ENCODE results near the gene BANK1.
A peak's percentile ranks its signal among the peaks of the same experiment; 100 is the strongest.

BANK1 gene

DNA sequence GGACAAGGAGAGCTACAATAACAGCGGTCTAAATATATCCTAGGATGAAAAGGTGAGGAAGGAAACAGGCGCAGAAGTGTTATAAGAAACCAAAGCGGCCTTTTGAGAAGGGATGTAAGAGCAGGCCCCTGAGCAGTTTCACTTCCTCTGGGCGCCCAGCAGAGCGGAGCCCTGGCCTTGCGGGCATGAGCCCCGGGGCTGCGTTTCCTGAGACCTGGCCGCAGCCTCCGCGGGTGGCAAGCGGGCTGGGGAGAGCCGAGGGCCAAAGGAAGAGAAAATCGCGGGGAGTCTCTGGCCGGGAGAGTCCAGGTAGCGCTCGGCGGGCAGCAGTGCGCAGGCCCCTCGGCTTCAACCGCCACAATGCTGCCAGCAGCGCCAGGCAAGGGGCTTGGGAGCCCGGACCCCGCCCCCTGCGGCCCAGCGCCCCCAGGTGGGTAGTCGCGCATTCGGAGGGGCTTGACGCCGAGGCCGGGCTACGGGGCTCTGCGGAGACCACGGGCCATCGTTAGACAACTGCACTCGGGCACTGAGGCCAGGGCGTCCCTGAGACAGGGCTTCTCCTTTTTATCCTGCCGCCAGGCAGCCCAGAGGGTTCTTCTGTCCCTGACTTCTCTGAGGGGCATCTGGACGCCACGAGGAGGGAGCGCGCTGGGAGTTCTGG, at the start of gene BANK1:
Gene BANK1 (plus strand): TSS at position 210 of the 661 bp plus-strand sequence. CDS start 151 bp downstream, at position 361.
- peak; percentile 87 for DNase-seq

DNA sequence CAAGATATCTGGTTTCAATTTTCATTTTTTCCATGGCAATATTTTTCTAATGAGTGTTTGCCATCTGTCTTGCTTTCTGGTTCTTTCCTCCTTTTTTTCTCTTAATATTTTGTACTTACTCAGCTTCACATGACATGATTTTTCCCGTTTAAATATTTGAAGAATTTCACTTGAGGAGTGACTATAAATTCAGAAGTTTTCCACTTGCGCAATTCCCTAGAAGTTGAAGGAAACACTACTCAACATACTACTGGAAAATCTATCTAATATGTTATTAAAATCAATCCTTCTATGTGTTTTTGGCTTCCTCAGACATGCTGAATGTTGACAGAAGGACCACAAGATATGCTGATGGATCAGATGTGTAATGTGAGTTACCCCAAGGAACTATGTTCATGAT, 36.8 kb upstream of the BANK1 start:
- no peak for DNase-seq

GRCh38 chr4:101756181-101756580, 34.3 kb upstream of the BANK1 start:
- DNase-seq: no peak

DNA sequence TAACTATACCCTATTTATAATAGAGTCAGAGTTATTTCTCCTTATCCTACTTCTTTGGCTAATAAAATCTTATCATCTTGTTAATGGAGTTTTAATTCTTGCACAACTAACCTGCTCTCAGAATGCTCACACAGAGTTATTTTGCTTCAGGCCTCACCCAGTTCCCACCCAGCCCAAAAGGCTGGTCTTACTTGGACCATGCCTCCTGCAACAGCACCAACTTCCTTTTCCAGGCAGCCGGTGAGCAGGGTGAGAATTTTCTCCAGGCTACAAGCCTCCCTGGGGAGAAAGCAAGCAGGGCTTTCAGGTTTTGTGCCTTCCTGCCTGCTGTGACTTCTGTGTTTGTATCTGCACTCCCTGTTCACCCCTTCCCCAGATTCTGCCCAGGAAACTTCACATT, 29.1 kb upstream of the BANK1 start:
- DNase-seq: no peak

GRCh38 chr4:101762025-101762424, 28.5 kb upstream of the BANK1 start:
- DNase-seq: no peak

GRCh38 chr4:101762534-101762933, 28.0 kb upstream of the BANK1 start:
- DNase-seq: no peak

- DNase-seq: no peak
Observed at GRCh38 chr4:101763576-101763975, 27.0 kb upstream of the BANK1 start.

DNA sequence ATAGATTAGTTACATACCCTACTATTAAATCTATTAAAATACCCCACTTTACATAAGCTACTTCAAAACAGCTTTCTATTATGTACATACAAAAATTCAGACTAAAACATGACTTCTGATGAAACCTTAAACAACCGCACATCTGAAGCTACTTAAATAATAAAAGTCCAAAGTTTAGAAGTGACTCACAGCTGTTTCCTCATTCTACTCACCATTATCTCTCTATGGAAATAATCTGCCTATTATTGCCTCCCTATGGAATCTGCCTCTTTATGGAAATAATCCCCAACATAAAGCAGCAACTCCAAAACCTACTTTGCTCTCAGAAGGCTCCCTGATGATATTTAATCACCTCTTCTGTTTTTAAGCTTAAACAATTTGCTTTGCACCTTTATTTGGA, 15.7 kb upstream of the BANK1 start:
- DNase-seq: no peak

DNA sequence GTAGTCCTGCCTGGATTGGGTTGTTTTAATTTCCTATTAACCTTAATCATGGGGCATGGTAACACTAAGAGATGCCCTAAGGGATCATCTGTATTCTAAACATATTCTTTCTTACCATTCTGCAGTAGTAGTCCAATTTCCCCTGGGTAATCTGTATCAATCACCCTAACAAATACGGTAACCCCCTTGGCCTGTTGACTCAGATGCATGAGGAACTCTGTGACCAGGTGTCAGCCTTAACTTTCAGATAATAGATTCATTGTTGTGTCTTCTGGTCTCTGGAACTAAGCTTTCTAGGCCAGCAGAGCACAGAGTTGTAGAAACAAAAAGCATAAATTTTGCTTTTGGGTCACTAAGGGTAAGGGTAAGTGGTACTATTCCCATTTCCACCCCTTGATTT, 13.1 kb upstream of the BANK1 start:
- DNase-seq: no peak

GRCh38 chr4:101780284-101780683, 10.2 kb upstream of the BANK1 start:
- no peak for DNase-seq

DNA sequence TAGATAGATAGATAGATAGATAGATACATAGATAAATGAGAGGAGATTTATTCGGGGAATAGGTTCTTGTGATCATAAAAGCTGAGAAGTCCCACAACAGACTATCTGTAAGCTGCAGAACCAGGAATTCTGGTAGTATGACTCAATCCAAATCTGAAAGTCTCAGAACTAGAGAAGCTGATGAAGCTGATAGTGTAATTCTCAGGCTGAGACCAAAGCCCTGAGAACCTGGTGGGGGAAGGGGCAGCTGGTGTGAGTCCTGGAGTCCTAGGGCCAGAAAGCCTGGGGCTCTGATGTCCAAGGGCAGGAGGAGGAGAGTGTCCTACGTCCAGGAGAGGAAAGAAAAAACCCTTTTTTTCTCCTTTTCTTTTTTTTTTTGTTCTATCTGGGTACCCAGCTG, 8.0 kb upstream of the BANK1 start:
- DNase-seq: no peak

- DNase-seq: no peak
Observed at GRCh38 chr4:101784957-101785356, 5.6 kb upstream of the BANK1 start.

DNA sequence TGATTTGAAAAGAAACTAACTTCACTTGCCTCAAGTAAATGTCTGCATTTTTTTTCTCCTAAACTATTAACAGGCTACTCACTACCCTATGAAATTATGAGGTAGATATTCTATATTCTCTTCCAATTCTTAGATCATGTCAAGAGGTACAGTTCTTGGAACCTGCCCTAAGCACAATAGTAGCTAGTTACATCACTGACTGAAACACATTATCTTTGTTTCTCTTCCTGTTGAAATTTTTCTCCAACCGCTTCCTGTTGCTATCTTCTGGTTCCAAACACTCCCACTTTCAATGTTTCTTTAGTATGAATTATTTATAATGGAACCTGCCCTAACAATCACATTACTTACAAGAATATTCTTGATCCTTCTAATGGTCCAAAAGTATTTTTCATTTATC, 5.0 kb upstream of the BANK1 start:
- DNase-seq: no peak

DNA sequence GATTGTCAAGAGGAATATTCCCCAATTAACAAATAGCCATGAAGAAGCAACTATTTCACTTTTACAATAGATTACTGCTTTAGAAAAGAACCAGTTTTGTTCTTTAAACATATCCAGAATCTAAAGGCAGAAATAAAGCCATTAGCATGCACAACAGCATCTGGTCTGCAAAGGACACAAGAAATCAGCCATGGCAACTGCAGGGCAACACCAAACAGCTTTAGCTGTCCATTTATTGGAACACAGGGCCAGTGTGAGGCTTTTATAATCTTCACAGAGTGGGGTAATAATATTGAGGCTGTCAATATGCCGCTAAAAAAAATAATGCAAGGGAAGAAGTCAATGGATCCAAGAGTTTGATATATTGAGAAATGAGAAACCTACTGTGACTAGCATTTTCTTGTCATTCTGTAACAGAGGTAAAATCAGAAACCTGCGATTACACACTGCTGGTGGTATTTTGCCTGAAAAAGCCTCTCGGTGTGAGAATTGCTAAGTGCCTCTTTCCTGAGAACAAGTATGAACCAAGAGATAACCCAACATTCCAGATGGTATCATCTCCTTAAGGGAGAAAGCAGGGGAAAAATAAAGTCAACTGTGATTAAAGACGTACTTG, 2.7 kb upstream of the BANK1 start:
- no peak for DNase-seq

- no peak for DNase-seq
Observed at GRCh38 chr4:101791182-101791558, 640 bp downstream of the BANK1 start.

DNA sequence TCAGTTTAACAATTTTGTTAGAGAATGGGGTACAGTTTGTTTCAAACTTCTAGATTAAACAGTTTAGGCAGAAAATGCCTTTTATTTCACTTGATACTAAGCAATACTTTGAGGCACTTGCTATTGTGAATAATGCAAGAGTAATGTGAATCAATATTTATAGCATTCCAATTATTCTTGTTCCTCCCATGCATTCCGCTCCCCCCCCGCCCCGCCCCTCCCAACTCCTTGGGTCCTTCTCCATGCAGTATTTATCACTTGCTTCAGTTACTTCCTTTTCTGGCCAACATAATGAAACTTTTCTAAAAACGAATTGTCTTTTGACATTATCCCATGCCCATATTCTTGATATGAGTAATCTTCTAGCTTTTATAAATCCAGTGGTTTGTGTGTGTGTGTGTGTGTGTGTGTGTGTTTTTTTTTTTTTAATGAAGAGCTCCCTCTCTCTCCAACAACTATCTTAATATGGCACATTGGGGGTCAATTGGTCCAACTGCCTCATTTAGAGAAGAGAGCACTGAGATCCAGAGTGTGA, 1.6 kb downstream of the BANK1 start:
- DNase-seq: no peak

DNA sequence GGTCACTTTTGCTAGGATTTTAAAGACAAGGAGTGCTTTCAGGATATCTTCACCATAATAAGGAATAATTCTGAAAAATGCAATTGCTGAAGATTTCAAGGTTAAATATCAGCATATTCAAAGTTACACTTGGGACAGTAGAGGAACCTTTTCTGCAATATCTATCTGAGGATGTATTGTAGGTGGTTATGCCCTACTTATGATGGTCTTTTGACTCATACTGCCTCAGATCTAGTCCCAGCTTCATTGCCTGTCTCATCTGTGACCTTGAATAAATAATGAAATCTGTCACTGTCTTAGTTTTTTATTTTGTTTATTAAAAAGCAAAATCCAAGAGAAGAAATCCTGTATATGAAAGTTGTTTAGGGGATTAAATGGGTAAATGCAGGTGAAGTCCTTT, 2.9 kb downstream of the BANK1 start:
- no peak for DNase-seq

DNA sequence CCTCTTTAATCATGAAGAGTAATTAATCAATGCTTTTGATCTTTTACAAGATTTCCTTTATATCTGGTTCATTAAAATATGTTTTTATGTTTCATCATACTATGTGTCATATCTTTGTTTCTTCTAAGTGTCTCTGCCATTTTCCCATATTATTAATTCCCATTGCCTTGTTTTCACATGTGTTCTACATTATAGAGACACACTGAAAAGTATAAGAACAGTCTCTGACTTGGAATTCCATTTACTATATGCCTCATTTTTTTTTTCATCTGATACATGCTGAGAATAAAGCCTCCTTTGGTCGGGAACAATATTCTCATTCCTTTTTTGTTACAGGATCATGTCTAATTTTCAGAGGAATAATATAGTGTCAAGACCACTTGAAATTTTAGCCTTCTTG, 4.3 kb downstream of the BANK1 start:
- DNase-seq: no peak

DNA sequence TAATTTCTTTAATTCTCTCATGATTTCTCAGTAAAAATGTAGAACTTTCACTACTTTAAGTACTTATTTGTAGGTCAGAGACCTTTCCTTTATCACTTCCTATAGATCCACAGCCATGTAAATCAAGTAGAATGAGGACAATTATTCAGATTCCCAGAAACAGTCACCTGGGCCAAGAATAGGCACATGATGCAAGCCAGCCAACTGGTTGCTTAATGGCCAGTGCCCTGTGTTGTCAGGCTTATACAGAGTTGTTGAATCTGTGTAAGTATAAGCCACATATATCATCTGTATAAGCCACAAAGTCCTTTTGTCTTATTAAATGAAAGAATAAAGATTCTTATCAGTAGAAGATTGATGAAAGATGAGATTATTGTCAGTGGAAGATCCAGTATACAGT, 5.2 kb downstream of the BANK1 start:
- DNase-seq: no peak

GRCh38 chr4:101801958-101802357, 11.4 kb downstream of the BANK1 start:
- DNase-seq: no peak

DNA sequence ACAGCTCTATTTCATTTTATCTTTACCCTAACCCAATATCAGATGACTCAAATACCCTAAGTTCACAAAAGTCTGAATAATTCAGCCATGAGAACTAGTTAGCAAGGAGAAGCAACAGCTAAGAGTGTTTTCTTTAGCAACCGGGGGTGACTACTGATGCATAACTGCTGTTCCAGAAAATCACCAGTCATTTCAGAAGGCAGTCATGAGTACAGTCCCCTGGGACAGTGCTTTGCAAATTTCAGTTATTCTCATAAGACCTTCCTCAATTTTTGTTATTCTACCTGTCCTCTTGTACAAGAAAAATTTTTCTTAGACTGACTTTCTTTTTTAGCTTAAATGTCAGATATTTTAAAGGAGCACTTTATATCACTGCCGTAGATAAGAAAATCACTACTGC, 16.4 kb downstream of the BANK1 start:
- DNase-seq: no peak

DNA sequence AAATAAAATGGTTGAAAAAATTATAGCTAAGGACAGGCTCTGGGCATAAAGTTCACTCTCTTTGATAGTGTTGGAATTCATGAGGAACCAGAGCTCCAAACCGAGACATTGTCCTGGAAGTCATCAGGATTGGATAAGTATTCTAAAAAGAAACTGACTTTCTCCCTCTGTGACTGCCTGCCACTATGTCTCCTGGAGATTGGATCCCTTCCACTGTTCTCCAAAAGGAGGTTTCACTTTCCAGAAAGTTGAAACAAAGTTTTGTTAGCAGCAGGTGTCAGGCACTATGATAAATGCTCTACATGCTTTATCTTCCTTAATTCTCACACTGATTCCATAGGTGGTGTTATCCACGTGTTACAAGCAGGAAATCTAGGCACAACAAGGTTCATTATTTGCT, 16.8 kb downstream of the BANK1 start:
- no peak for DNase-seq

DNA sequence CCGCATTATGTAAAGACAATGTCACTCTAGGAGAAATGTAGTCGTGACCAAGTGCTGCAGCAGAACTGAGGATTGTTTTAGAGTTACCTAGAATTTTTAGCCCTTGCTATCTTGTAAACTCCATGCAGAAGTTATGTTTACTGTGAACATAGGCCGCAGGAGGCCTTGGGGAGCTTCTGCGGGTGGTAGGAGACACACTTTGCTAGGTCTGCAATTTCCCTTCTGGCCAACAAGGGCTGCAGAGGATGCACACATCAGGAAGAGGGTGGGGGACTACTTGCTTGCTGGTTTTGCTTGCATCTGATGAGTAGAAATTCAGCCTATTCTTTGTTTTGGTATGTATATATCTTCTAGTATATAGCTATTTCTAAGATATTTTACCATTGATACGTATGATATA, 23.1 kb downstream of the BANK1 start:
- no peak for DNase-seq

DNA sequence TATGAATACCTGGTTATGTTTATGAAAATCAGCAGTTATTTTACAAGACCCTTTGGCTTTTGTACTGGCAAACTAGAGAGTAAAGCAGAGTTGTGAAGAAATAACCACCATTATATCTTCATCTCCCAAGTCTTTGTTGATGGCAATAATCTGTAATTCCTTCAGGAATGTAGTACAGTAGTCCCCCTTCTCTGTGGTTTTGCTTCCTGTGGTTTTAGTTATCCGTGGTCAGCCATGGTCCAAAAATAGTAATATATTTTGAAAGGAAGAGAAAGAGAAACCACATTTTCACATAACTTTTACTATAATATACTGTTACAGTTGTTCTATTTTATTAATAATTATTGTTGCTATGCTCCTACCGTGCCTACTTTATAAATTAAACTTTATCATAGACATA, 27.8 kb downstream of the BANK1 start:
- DNase-seq: no peak

- DNase-seq: no peak
Observed at GRCh38 chr4:101823864-101824263, 33.3 kb downstream of the BANK1 start.
